OCI-LY7 (cell line): ENCODE results near the gene ARRDC3. TPM values are rescaled to one million over a fixed set of nuclear protein-coding genes. Genes with fewer than 3 reads are reported as not detected.

Experiments used
- BruUV-seq: library from RNA; stranded (reverse); fragments of 400-500 nt; replicated peaks from 2 replicates; lab custom pipeline; 2021; lab: Mats Ljungman, UMichigan
- CTCF ChIA-PET: fragments of 300-600 bp; sonication (Branson Sonifier 250); formaldehyde crosslinking; loops from one replicate; lab custom pipeline; 2022; ENCODE audit warnings: antibody characterized with exemption; ENCODE audit not compliant: unreplicated experiment; lab: Charles Lee
- POLR2A ChIA-PET: fragments of 300-600 bp; sonication (Branson Sonifier 250); formaldehyde crosslinking; loops from one replicate; lab custom pipeline; 2022; ENCODE audit warnings: antibody characterized with exemption; lab: Charles Lee
- DNase-seq: peaks from one replicate; pipeline ENCODE4 v3.0.0-alpha.2; 2015; ENCODE audit warnings: low spot score
- H2AFZ ChIP-seq: fragments of 200-600 bp; sonication (generic), shearing (Covaris generic); 2 replicates; pipeline ENCODE4 v1.6.1; 2014; ENCODE audit warnings: mild to moderate bottlenecking, antibody characterized with exemption, low read length, moderate library complexity
- H3K27ac ChIP-seq: fragments of 200-600 bp; sonication (generic); 2 replicates; pipeline ENCODE4 v1.5.1; 2014; ENCODE audit warnings: mixed run types, low read depth, mild to moderate bottlenecking, moderate library complexity, low read length, inconsistent platforms; ENCODE audit not compliant: poor library complexity, severe bottlenecking
- H3K36me3 ChIP-seq: fragments of 200-600 bp; sonication (generic); 2 replicates; pipeline ENCODE4 v1.6.1; 2014; ENCODE audit warnings: mild to moderate bottlenecking, antibody characterized with exemption, low read length, moderate library complexity, mixed read lengths; ENCODE audit not compliant: insufficient read depth
- H3K4me1 ChIP-seq: fragments of 200-600 bp; sonication (generic); 2 replicates; pipeline ENCODE4 v1.5.1; 2014; ENCODE audit warnings: mild to moderate bottlenecking, low read length; ENCODE audit not compliant: insufficient read depth, poor library complexity, severe bottlenecking
- H3K4me2 ChIP-seq: fragments of 200-600 bp; sonication (generic); 2 replicates; pipeline ENCODE4 v1.6.1; 2014; ENCODE audit warnings: mild to moderate bottlenecking, low read length
- H3K4me3 ChIP-seq: fragments of 200-600 bp; sonication (generic); 2 replicates; pipeline ENCODE4 v1.5.1; 2014; ENCODE audit warnings: mild to moderate bottlenecking, low read depth, low read length; ENCODE audit not compliant: poor library complexity, severe bottlenecking
- H3K79me2 ChIP-seq: fragments of 200-600 bp; sonication (generic); 2 replicates; pipeline ENCODE4 v1.6.1; 2016; ENCODE audit warnings: low read depth, mild to moderate bottlenecking, low read length, moderate library complexity, mixed read lengths; ENCODE audit not compliant: insufficient read depth
- H3K9me2 ChIP-seq: fragments of 200-600 bp; sonication (generic); 2 replicates; pipeline ENCODE4 v1.6.1; 2016; ENCODE audit warnings: mild to moderate bottlenecking, low read length, mixed read lengths; ENCODE audit not compliant: insufficient read depth
- H3K9me3 ChIP-seq: fragments of 200-600 bp; sonication (generic); 2 replicates; pipeline ENCODE4 v1.6.1; 2014; ENCODE audit warnings: mild to moderate bottlenecking, mixed run types, low read length, mixed read lengths
- H4K20me1 ChIP-seq: fragments of 200-600 bp; sonication (generic); 2 replicates; pipeline ENCODE4 v1.6.1; 2014; ENCODE audit warnings: mild to moderate bottlenecking, antibody characterized with exemption, low read length, moderate library complexity, mixed read lengths; ENCODE audit not compliant: insufficient read depth
- EZH2phosphoT487 ChIP-seq: fragments of 200-600 bp; sonication (generic); IDR thresholded peaks from 2 replicates; pipeline ENCODE4 v1.6.1; 2018; ENCODE audit warnings: low read depth, borderline replicate concordance, mild to moderate bottlenecking, mixed run types, antibody characterized with exemption, low read length, moderate library complexity, mixed read lengths
- intact Hi-C: fragments of 100-400 bp; cut with micrococcal nuclease; formaldehyde crosslinking; loops from one replicate; pipeline ENCODE4 v1.10.0; 2022; ENCODE audit not compliant: unreplicated experiment
- total RNA-seq, 2 experiments: library from RNA; depleted of rRNA in 1 of 2; stranded (reverse); fragments of >200 nt in 1 of 2; shearing (Covaris generic) in 1 of 2; gene quantifications; 2 replicates each; pipeline ENCODE4 v1.2.3, GENCODE V29; 2014 to 2022
- TF ChIP-seq, protein P1 (sequence below): fragments of 200-600 bp; sonication (generic); conservative IDR thresholded peaks from 2 replicates; pipeline ENCODE4 v1.5.1; 2014; ENCODE audit warnings: mild to moderate bottlenecking, antibody characterized with exemption, low read length, moderate library complexity, mixed read lengths

The ARRDC3 gene
- total RNA-seq, 2 experiments from 2014 or later = 30.0 to 30.6 TPM

DNA sequence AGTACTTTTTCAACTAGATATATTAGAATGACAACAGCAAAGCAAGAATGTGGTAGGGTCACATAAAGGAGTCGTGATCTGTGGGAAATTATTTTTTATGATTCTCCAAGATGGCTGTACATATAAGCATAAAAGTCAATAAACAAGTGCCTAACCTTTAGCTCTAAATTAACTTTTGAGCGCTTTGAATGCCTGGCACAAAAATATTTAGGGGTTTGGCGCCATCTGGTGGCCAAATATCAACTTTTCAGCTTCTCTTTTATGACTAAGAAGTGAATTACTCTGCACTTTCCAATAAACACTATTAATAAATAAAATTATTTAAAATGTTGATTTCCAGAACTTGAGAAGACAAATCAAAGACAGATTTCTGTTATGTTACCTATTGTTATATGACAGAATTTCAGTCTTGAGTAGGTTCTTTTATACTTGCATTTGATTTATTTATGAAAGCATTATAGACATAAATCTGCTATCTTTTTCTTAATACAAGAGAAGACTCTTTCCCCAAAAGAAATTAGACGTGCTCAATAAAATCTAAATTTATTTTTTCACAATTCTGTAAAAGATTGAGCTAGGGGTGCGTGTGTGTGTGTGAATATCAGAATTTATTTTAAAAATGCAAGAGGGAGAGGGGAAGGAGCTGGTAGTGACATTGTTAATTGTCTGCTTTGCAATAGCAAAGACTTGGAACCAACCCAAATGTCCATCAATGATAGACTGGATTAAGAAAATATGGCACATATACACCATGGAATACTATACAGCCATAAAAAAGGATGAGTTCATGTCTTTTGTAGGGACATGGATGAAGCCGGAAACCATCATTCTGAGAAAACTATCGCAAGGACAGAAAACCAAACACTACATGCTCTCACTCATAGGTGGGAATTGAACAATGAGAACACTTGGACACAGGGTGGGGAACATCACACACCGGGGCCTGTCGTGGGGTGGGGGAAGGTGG is 36.7 kb upstream of the ARRDC3 start:
- peak; percentile 65 for DNase-seq
- no peak overlapping the region for H3K4me2 ChIP-seq
- no peaks in the 10 kb centered on the region for H3K4me1 ChIP-seq
- POLR2A ChIA-PET = interaction anchor here (0.5 to 1.5 kb wide), 10 partner anchors 9 to 1017 kb away, joined by 3 to 8 read pairs (median 4); partner anchors contain the start of gene ARRDC3
- no peaks in the 10 kb centered on the region for H3K9me2 ChIP-seq
- H4K20me1 ChIP-seq = peaks cover 5% of the 10 kb centered on the region; the same call in 1 of the 2 replicates
- no TSS peak for BruUV-seq
- H3K9me3 ChIP-seq = no peaks in the 10 kb centered on the region
- CTCF ChIA-PET = interaction anchor here (1.1 kb wide), 1 partner anchor 39 kb away, joined by 3 read pairs; no protein-coding TSS in a partner anchor
- no peaks in the 10 kb centered on the region for H3K79me2 ChIP-seq
- no peaks in the 10 kb centered on the region for H3K36me3 ChIP-seq
- H2AFZ ChIP-seq = no peak overlapping the region
- intact Hi-C loops = loop anchor here (1.0 to 10.0 kb wide), 5 partner anchors 36 to 548 kb away; no protein-coding TSS in a partner anchor
- H3K4me3 ChIP-seq = no peak overlapping the region
- H3K27ac ChIP-seq = no peak overlapping the region
- TF ChIP-seq EZH2phosphoT487 = no peak
- TF ChIP-seq, protein P1, sequence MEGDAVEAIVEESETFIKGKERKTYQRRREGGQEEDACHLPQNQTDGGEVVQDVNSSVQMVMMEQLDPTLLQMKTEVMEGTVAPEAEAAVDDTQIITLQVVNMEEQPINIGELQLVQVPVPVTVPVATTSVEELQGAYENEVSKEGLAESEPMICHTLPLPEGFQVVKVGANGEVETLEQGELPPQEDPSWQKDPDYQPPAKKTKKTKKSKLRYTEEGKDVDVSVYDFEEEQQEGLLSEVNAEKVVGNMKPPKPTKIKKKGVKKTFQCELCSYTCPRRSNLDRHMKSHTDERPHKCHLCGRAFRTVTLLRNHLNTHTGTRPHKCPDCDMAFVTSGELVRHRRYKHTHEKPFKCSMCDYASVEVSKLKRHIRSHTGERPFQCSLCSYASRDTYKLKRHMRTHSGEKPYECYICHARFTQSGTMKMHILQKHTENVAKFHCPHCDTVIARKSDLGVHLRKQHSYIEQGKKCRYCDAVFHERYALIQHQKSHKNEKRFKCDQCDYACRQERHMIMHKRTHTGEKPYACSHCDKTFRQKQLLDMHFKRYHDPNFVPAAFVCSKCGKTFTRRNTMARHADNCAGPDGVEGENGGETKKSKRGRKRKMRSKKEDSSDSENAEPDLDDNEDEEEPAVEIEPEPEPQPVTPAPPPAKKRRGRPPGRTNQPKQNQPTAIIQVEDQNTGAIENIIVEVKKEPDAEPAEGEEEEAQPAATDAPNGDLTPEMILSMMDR = peak; percentile 94

DNA sequence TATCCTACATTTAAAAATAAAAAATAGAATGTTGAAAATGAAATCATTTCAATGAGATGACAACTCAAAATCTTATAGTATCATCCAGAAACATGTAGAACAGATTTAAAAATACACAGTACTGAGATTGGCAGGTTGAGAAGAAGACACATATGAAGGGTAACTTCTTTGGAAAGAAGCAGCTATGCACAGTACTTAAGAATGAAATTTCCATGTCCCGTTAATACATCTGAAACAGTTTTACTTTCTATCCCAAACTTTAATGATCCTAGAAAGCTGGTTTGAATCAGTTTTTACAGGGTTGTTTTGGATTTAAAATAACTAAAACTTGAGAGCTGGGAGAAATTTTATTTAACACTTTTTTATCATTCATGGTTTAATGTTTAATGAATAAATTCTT is 36.0 kb upstream of the ARRDC3 start:
- H3K9me2 ChIP-seq = no peaks in the 10 kb centered on the region
- DNase-seq = no peak
- no peak for TF ChIP-seq EZH2phosphoT487
- TF ChIP-seq, protein P1 = no peak
- ChIA-PET POLR2A (interaction anchor here (0.5 to 1.5 kb wide), 12 partner anchors 8 to 1017 kb away, joined by 3 to 8 read pairs (median 4); partner anchors contain the start of gene ARRDC3), CTCF (interaction anchor here (1.1 kb wide), 1 partner anchor 38 kb away, joined by 3 read pairs; no protein-coding TSS in a partner anchor)
- no peak overlapping the region for H3K4me3 ChIP-seq
- H3K27ac ChIP-seq = no peak overlapping the region
- no peaks in the 10 kb centered on the region for H3K9me3 ChIP-seq
- no peak overlapping the region for H2AFZ ChIP-seq
- H3K4me2 ChIP-seq = no peak overlapping the region
- no peaks in the 10 kb centered on the region for H3K4me1 ChIP-seq
- BruUV-seq = no TSS peak
- no peaks in the 10 kb centered on the region for H3K36me3 ChIP-seq
- no peaks in the 10 kb centered on the region for H3K79me2 ChIP-seq
- H4K20me1 ChIP-seq = peaks cover 5% of the 10 kb centered on the region; the same call in 1 of the 2 replicates
- intact Hi-C loops = loop anchor here (1.0 to 10.0 kb wide), 5 partner anchors 35 to 547 kb away; no protein-coding TSS in a partner anchor
